ENCODE measurements around the gene MAP3K6.

MAP3K6 gene

GRCh38 chr1:27332536-27333281 lies 34.1 kb downstream of the MAP3K6 start:
- DNase-seq, result peak; percentile 59 to 71

- no peak for DNase-seq
These were observed 34.8 kb downstream of the MAP3K6 start for GRCh38 chr1:27331922-27332321.

- no peak for DNase-seq
These were observed 35.3 kb downstream of the MAP3K6 start for GRCh38 chr1:27331426-27331825.

GRCh38 chr1:27330786-27331185 lies 36.0 kb downstream of the MAP3K6 start:
- no peak for DNase-seq

GRCh38 chr1:27327964-27328363 lies 38.8 kb downstream of the MAP3K6 start:
- no peak for DNase-seq

GRCh38 chr1:27325286-27325685 lies 41.5 kb downstream of the MAP3K6 start:
- DNase-seq, result no peak

- DNase-seq, result no peak
These were observed 44.1 kb downstream of the MAP3K6 start for GRCh38 chr1:27322569-27323240.

- peak; percentile 96 to 97 for DNase-seq
These were observed 44.8 kb downstream of the MAP3K6 start, which contains the start of gene TMEM222 for GRCh38 chr1:27321813-27322568. TMEM222 (plus strand) TSS chr1:27322163; CDS start chr1:27322198, 35 bp downstream.

GRCh38 chr1:27318596-27318995 lies 48.2 kb downstream of the MAP3K6 start:
- no peak for DNase-seq

- DNase-seq, result no peak
These were observed 48.6 kb downstream of the MAP3K6 start for GRCh38 chr1:27318136-27318535.

GRCh38 chr1:27316860-27317259 lies 49.9 kb downstream of the MAP3K6 start:
- DNase-seq, result no peak

GRCh38 chr1:27314737-27315136 lies 52.0 kb downstream of the MAP3K6 start:
- DNase-seq, result no peak

GRCh38 chr1:27314169-27314568 lies 52.6 kb downstream of the MAP3K6 start:
- DNase-seq, result no peak

GRCh38 chr1:27307874-27308598 lies 58.7 kb downstream of the MAP3K6 start:
- no peak for DNase-seq

- no peak for DNase-seq
These were observed 59.6 kb downstream of the MAP3K6 start for GRCh38 chr1:27306892-27307761.

GRCh38 chr1:27306071-27306470 lies 60.7 kb downstream of the MAP3K6 start:
- no peak for DNase-seq

All from CD4-positive, alpha-beta T cell treated with Interleukin-4 for 1 hour (primary cell).